ENCODE data around the gene ZFHX3. TPM values are rescaled to one million over a fixed set of nuclear protein-coding genes. Genes with fewer than 3 reads are reported as not detected.

Gene ZFHX3
- total RNA-seq, 1 donor from 2014 or later = 34.8 TPM

- intact Hi-C loops (cut with DNase I) = no loop called here
- H3K4me1 ChIP-seq = peaks cover 6 to 41% of the 10 kb centered on the region in 2 donors
- no peaks in the 10 kb centered on the region for H3K9me3 ChIP-seq
- no peaks in the 10 kb centered on the region for H3K27me3 ChIP-seq
- no peak overlapping the region for H3K4me3 ChIP-seq
- no peak for DNase-seq (ENCODE audit: low spot score in 2 of 2)
- H3K27ac ChIP-seq = no peak overlapping the region
- TF ChIP-seq CTCF (IDR thresholded peaks at IDR 0.05) = no peak
- H3K36me3 ChIP-seq = no peaks in the 10 kb centered on the region
These were observed 72.0 kb downstream of the ZFHX3 start for GRCh38 chr16:72975809-72976437.

GRCh38 chr16:72974142-72974769, 73.7 kb downstream of the ZFHX3 start:
- Histone ChIP-seq H3K27ac (no peak overlapping the region), H3K4me1 (peaks cover 6 to 42% of the 10 kb centered on the region in 2 donors)
- intact Hi-C loops (cut with DNase I) = no loop called here

GRCh38 chr16:72972878-72973571, 74.9 kb downstream of the ZFHX3 start:
- peaks cover 6 to 39% of the 10 kb centered on the region in 2 donors for H3K4me1 ChIP-seq
- H3K27ac ChIP-seq = no peak overlapping the region
- no peak for DNase-seq (ENCODE audit: low spot score in 2 of 2)
- no peaks in the 10 kb centered on the region for H3K9me3 ChIP-seq
- intact Hi-C loops (cut with DNase I) = no loop called here
- no peaks in the 10 kb centered on the region for H3K27me3 ChIP-seq
- no peak overlapping the region for H3K4me3 ChIP-seq
- no peaks in the 10 kb centered on the region for H3K36me3 ChIP-seq
- no peak for TF ChIP-seq CTCF (IDR thresholded peaks at IDR 0.05)

More at GRCh38 chr16:72974142-72974769, 73.7 kb downstream of the ZFHX3 start:
- no peak for TF ChIP-seq CTCF (IDR thresholded peaks at IDR 0.05)
- no peaks in the 10 kb centered on the region for H3K27me3 ChIP-seq
- H3K4me3 ChIP-seq = no peak overlapping the region
- no peaks in the 10 kb centered on the region for H3K9me3 ChIP-seq
- H3K36me3 ChIP-seq = no peaks in the 10 kb centered on the region
- DNase-seq (ENCODE audit: low spot score in 2 of 2) = no peak

- no peak overlapping the region for H3K4me3 ChIP-seq
- intact Hi-C loops (cut with DNase I) = no loop called here
- TF ChIP-seq CTCF (IDR thresholded peaks at IDR 0.05) = no peak
These were observed 76.6 kb downstream of the ZFHX3 start for GRCh38 chr16:72971370-72971769.

GRCh38 chr16:72970656-72971055, 77.3 kb downstream of the ZFHX3 start:
- Histone ChIP-seq H3K4me1 (peaks cover 5 to 34% of the 10 kb centered on the region in 2 donors), H3K36me3 (peaks cover 0 to 12% of the 10 kb centered on the region in 2 donors), H3K27ac (no peak overlapping the region), H3K9me3 (no peaks in the 10 kb centered on the region), H3K27me3 (no peaks in the 10 kb centered on the region), H3K4me3 (no peak overlapping the region)
- DNase-seq (ENCODE audit: low spot score in 2 of 2) = no peak
- intact Hi-C loops (cut with DNase I) = no loop called here
- no peak for TF ChIP-seq CTCF (IDR thresholded peaks at IDR 0.05)

More at GRCh38 chr16:72971370-72971769, 76.6 kb downstream of the ZFHX3 start:
- no peaks in the 10 kb centered on the region for H3K9me3 ChIP-seq
- H3K27ac ChIP-seq = peak overlapping the region in 1 of 2 donors; percentile 26
- H3K27me3 ChIP-seq = no peaks in the 10 kb centered on the region
- no peak for DNase-seq (ENCODE audit: low spot score in 2 of 2)
- peaks cover 0 to 11% of the 10 kb centered on the region in 2 donors for H3K36me3 ChIP-seq
- H3K4me1 ChIP-seq = peaks cover 6 to 39% of the 10 kb centered on the region in 2 donors
